ENCODE measurements around the gene PPEF1. TPM values are rescaled to one million over a fixed set of nuclear protein-coding genes. Genes with fewer than 3 reads are reported as not detected.

PPEF1 gene
- total RNA-seq, 6 experiments from 2014 or later, result not detected

- TF ChIP-seq, protein P1, sequence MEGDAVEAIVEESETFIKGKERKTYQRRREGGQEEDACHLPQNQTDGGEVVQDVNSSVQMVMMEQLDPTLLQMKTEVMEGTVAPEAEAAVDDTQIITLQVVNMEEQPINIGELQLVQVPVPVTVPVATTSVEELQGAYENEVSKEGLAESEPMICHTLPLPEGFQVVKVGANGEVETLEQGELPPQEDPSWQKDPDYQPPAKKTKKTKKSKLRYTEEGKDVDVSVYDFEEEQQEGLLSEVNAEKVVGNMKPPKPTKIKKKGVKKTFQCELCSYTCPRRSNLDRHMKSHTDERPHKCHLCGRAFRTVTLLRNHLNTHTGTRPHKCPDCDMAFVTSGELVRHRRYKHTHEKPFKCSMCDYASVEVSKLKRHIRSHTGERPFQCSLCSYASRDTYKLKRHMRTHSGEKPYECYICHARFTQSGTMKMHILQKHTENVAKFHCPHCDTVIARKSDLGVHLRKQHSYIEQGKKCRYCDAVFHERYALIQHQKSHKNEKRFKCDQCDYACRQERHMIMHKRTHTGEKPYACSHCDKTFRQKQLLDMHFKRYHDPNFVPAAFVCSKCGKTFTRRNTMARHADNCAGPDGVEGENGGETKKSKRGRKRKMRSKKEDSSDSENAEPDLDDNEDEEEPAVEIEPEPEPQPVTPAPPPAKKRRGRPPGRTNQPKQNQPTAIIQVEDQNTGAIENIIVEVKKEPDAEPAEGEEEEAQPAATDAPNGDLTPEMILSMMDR (IDR thresholded peaks at IDR 0.05), result no peak
- H3K4me3 Mint-ChIP-seq, result no peak overlapping the region
- no peaks in the 10 kb centered on the region for H3K9me3 Mint-ChIP-seq
- DNase-seq, result no peak
- H3K27me3 Mint-ChIP-seq (ENCODE audit: insufficient read depth), result no peaks in the 10 kb centered on the region
- H3K36me3 Mint-ChIP-seq (ENCODE audit: low read depth), result no peaks in the 10 kb centered on the region
- H3K27ac Mint-ChIP-seq, result no peak overlapping the region
- no peaks in the 10 kb centered on the region for H3K4me1 Mint-ChIP-seq (ENCODE audit: low read depth)
Observed at GRCh38 chrX:18792828-18793227, 85.4 kb downstream of the PPEF1 start.

DNA sequence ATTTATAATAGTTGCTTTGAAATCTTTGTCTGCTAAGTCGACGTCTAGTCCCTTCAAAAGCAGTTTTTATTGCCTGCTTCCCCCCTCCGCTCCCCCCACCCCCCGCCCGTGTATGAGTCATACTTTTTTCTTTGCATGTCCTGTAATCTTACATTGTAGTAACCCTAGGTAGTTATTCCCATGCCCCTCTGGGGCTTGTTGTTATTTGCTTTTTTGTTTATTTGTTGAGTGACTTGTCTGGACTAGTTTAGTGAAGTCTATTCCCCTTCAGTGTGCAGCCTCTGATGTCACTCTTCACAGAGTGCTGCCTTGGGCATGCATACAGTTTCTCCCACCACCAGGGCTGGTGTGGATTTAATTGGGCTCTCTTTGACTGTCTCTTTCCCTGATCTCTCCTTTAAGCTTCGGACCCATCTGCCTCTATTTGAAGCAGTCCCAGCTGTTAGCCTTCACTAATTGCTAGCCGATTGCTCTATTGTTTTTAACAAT lies 86.2 kb downstream of the PPEF1 start:
- DNase-seq, result no peak
- H3K4me1 Mint-ChIP-seq (ENCODE audit: low read depth), result no peaks in the 10 kb centered on the region
- no peak overlapping the region for H3K27ac Mint-ChIP-seq
- H3K4me3 Mint-ChIP-seq, result no peak overlapping the region
- TF ChIP-seq, protein P1 (IDR thresholded peaks at IDR 0.05), result no peak
- no peaks in the 10 kb centered on the region; the same call in 1 of the 2 replicates for H3K9me3 Mint-ChIP-seq
- no peaks in the 10 kb centered on the region for H3K27me3 Mint-ChIP-seq (ENCODE audit: insufficient read depth)
- no peaks in the 10 kb centered on the region for H3K36me3 Mint-ChIP-seq (ENCODE audit: low read depth)

DNA sequence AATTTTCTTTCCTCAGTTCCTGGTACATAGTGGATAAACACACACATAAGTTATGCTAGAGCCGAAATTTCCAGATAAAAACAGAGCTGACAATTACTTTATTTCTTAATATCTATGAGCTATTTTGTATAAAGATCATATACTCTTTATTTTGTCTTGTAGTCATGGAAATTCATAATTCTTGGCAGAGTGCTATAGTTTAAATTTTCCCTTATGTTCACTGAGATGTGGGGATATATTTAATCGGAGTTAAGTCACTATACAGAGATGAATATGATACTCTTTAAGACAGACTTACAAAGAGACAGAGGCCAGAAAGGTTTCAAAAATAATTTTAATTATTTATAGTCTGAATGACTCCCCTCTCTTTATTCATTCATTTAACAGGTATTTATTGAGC lies 89.7 kb downstream of the PPEF1 start:
- H3K4me3 Mint-ChIP-seq, result no peak overlapping the region
- no peaks in the 10 kb centered on the region for H3K36me3 Mint-ChIP-seq (ENCODE audit: low read depth)
- no peaks in the 10 kb centered on the region for H3K4me1 Mint-ChIP-seq (ENCODE audit: low read depth)
- no peak for DNase-seq
- peaks cover 3% of the 10 kb centered on the region for H3K27me3 Mint-ChIP-seq (ENCODE audit: insufficient read depth)
- no peaks in the 10 kb centered on the region; the same call in 1 of the 2 replicates for H3K9me3 Mint-ChIP-seq
- TF ChIP-seq, protein P1 (IDR thresholded peaks at IDR 0.05), result no peak
- no peak overlapping the region for H3K27ac Mint-ChIP-seq

DNA sequence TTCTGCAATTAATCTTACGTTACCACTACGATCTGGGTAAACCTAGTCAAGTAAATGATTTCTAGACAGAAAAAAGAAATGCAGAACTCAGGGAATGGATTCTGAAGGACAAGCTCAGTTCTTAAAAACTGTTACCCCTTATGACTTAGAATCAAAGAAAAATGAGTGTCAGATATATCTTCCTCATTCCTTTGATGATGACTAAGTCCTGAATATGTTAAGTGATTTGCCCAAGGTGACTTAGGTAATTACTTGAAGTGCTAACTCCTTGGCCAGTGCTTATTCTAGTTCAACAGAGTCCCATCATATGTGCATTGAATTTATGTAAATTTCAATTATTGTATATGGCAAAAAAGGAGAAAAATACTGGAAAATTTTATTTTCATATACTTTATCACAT lies 92.5 kb downstream of the PPEF1 start:
- peaks cover 6% of the 10 kb centered on the region; the same call in 1 of the 2 replicates for H3K9me3 Mint-ChIP-seq
- H3K4me1 Mint-ChIP-seq (ENCODE audit: low read depth), result no peaks in the 10 kb centered on the region
- no peak overlapping the region for H3K4me3 Mint-ChIP-seq
- no peak overlapping the region for H3K27ac Mint-ChIP-seq
- no peaks in the 10 kb centered on the region for H3K36me3 Mint-ChIP-seq (ENCODE audit: low read depth)
- TF ChIP-seq, protein P1 (IDR thresholded peaks at IDR 0.05), result no peak
- DNase-seq, result no peak
- H3K27me3 Mint-ChIP-seq (ENCODE audit: insufficient read depth), result peaks cover 5% of the 10 kb centered on the region

DNA sequence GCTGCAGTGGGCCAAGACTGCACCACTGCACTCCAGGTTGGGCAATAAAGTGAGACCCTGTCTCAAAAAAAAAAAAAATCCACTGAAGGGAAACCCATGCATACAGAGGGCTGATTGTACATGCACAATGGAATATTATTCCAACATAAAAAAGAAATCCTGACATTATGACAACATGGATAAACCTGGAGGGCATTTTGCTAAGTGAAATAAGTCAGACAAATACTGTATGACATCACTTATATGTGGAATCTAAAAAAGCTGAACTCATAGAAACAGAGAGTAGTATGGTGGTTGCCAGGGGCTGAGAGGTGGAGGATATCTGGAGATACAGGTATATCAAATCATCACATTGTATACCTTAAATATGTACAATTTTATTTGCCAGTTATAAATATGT lies 102.2 kb downstream of the PPEF1 start:
- TF ChIP-seq, protein P1 (IDR thresholded peaks at IDR 0.05), result no peak
- peaks cover under 1% of the 10 kb centered on the region for H3K27me3 Mint-ChIP-seq (ENCODE audit: insufficient read depth)

DNA sequence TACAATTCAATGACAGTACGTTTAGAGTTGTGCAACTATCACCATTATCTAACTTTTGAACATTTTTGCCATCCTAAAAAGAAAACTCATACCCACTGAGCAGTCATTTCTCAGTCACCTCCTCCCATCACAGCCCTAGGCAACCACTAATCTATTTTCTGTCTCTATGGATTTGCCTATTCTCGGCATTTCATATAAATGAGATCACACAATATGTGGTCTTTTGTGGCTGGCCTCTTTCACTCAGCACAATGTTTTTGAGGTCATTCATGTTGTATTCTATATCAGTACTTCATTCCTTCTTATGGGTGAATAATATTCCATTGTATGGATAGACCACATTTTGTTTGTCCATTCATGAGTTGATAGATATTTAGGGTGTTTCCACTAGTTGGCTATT lies 103.0 kb downstream of the PPEF1 start:
- H3K4me3 Mint-ChIP-seq, result no peak overlapping the region
- H3K9me3 Mint-ChIP-seq, result no peaks in the 10 kb centered on the region
- no peak overlapping the region for H3K27ac Mint-ChIP-seq
- no peaks in the 10 kb centered on the region; the same call in 1 of the 2 replicates for H3K27me3 Mint-ChIP-seq (ENCODE audit: insufficient read depth)
- TF ChIP-seq, protein P1 (IDR thresholded peaks at IDR 0.05), result no peak
- no peak for DNase-seq
- no peaks in the 10 kb centered on the region for H3K36me3 Mint-ChIP-seq (ENCODE audit: low read depth)
- H3K4me1 Mint-ChIP-seq (ENCODE audit: low read depth), result no peaks in the 10 kb centered on the region

More for the DNA sequence above, 102.2 kb downstream of the PPEF1 start:
- Mint-ChIP-seq H3K4me3 (no peak overlapping the region), H3K9me3 (no peaks in the 10 kb centered on the region), H3K36me3 (ENCODE audit: low read depth) (no peaks in the 10 kb centered on the region), H3K4me1 (ENCODE audit: low read depth) (no peaks in the 10 kb centered on the region), H3K27ac (no peak overlapping the region)
- no peak for DNase-seq

All from HFFc6 (cell line).